Endothelial cell (in vitro differentiated cells): Measurements from ENCODE around the gene FERMT3. TPM values are rescaled to one million over a fixed set of nuclear protein-coding genes. Genes with fewer than 3 reads are reported as not detected.
A peak's percentile ranks its signal among the peaks of the same experiment; 100 is the strongest.

Experiments
- DNase-seq: peaks from one replicate; pipeline ENCODE4 v3.0.0; 2021; ENCODE audit warnings: low spot score
- H3K27ac Mint-ChIP-seq: one replicate; pipeline ENCODE4 v1.8.0; 2021; ENCODE audit warnings: mixed read lengths, inconsistent platforms; ENCODE audit not compliant: unreplicated experiment
- H3K27me3 Mint-ChIP-seq: one replicate; pipeline ENCODE4 v1.8.0; 2021; ENCODE audit warnings: mild to moderate bottlenecking, moderate library complexity, mixed read lengths, inconsistent platforms; ENCODE audit not compliant: unreplicated experiment
- H3K36me3 Mint-ChIP-seq: one replicate; pipeline ENCODE4 v1.8.0; 2021; ENCODE audit warnings: mild to moderate bottlenecking, low read depth, mixed read lengths, inconsistent platforms; ENCODE audit not compliant: unreplicated experiment
- H3K4me1 Mint-ChIP-seq: one replicate; pipeline ENCODE4 v1.8.0; 2021; ENCODE audit warnings: mild to moderate bottlenecking, mixed read lengths, inconsistent platforms; ENCODE audit not compliant: unreplicated experiment
- H3K4me3 Mint-ChIP-seq: one replicate; pipeline ENCODE4 v1.8.0; 2021; ENCODE audit warnings: mild to moderate bottlenecking, mixed read lengths, inconsistent platforms; ENCODE audit not compliant: unreplicated experiment
- H3K9me3 Mint-ChIP-seq: one replicate; pipeline ENCODE4 v1.8.0; 2021; ENCODE audit warnings: mixed read lengths, inconsistent platforms; ENCODE audit not compliant: unreplicated experiment
- total RNA-seq: library from RNA; stranded (reverse); fragmentation: NEBNext Ultra II Directional; extraction: Animal tissue kit (Norgen Biotek cat#: 25700); gene quantifications from one replicate; pipeline ENCODE4 v1.2.1, GENCODE V29; 2021; ENCODE audit not compliant: unreplicated experiment
- TF ChIP-seq, protein P1 (sequence below): fragments of 200-600 bp; sonication (generic); IDR thresholded peaks from one replicate; pipeline ENCODE4 v1.5.0; 2021; ENCODE audit warnings: antibody characterized with exemption; ENCODE audit not compliant: unreplicated experiment

The FERMT3 gene
- total RNA-seq, 1 donor from 2014 or later = 6.2 TPM

DNA sequence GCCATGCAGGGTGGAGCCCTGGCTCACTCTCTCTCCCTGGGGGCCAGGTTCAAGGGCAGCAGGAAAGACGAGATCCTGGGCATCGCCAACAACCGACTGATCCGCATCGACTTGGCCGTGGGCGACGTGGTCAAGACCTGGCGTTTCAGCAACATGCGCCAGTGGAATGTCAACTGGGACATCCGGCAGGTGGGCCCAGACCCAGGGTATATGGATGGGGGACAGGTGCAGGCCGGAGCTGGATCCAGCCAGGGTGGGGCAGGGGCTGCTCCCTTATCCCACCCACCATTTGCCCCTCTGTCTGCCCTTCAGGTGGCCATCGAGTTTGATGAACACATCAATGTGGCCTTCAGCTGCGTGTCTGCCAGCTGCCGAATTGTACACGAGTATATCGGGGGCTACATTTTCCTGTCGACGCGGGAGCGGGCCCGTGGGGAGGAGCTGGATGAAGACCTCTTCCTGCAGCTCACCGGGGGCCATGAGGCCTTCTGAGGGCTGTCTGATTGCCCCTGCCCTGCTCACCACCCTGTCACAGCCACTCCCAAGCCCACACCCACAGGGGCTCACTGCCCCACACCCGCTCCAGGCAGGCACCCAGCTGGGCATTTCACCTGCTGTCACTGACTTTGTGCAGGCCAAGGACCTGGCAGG is 16.6 kb downstream of the FERMT3 start:
- H3K27me3 Mint-ChIP-seq = peaks cover 5% of the 10 kb centered on the region

DNA sequence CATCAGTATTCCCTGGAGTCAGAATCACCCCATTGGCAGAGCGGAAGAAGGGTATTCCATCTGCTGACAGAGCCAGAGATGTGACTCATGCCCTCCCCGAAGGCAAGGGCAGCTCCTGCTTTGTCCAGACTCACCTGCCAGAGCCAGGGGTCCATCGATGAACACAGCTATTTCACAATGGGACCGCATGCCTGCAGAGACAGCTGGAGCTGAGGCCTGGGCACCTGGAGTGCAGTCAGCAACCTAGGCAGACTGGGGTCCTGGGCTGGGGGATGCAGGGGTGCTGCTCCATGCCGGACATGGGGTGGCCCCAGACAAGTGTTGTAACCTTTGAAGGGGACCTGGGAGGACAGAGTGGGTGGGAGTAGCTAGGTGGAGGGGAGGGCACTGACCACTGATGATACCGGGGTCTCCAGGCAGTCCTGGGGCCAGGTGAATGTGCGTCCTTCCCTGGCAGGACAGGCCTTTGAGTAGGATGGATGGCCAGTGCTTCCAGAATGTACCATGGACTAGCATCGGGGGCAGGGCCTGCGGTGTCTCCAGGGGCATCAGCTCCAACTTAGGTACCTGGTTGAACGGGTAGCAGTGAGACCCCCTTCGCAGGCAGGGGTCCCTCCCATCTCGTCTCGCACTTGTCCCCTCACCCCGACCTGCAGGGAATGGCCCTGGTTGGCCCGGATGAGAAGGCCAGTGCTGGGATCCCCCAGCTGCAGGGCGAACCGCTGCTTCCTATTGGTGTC is 17.8 kb downstream of the FERMT3 start:
- Mint-ChIP-seq H3K9me3 (no peaks in the 10 kb centered on the region), H3K27ac (no peak overlapping the region), H3K4me1 (peaks cover 3% of the 10 kb centered on the region), H3K36me3 (no peaks in the 10 kb centered on the region), H3K4me3 (peak overlapping the region; percentile 88), H3K27me3 (peaks cover 5% of the 10 kb centered on the region)
- no peak for DNase-seq
- TF ChIP-seq, protein P1, sequence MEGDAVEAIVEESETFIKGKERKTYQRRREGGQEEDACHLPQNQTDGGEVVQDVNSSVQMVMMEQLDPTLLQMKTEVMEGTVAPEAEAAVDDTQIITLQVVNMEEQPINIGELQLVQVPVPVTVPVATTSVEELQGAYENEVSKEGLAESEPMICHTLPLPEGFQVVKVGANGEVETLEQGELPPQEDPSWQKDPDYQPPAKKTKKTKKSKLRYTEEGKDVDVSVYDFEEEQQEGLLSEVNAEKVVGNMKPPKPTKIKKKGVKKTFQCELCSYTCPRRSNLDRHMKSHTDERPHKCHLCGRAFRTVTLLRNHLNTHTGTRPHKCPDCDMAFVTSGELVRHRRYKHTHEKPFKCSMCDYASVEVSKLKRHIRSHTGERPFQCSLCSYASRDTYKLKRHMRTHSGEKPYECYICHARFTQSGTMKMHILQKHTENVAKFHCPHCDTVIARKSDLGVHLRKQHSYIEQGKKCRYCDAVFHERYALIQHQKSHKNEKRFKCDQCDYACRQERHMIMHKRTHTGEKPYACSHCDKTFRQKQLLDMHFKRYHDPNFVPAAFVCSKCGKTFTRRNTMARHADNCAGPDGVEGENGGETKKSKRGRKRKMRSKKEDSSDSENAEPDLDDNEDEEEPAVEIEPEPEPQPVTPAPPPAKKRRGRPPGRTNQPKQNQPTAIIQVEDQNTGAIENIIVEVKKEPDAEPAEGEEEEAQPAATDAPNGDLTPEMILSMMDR = no peak

More for the DNA sequence above, 16.6 kb downstream of the FERMT3 start:
- Mint-ChIP-seq H3K9me3 (no peaks in the 10 kb centered on the region), H3K27ac (no peak overlapping the region), H3K36me3 (peaks cover 5% of the 10 kb centered on the region), H3K4me3 (no peak overlapping the region), H3K4me1 (peaks cover 7% of the 10 kb centered on the region)
- TF ChIP-seq, protein P1 = no peak
- no peak for DNase-seq

DNA sequence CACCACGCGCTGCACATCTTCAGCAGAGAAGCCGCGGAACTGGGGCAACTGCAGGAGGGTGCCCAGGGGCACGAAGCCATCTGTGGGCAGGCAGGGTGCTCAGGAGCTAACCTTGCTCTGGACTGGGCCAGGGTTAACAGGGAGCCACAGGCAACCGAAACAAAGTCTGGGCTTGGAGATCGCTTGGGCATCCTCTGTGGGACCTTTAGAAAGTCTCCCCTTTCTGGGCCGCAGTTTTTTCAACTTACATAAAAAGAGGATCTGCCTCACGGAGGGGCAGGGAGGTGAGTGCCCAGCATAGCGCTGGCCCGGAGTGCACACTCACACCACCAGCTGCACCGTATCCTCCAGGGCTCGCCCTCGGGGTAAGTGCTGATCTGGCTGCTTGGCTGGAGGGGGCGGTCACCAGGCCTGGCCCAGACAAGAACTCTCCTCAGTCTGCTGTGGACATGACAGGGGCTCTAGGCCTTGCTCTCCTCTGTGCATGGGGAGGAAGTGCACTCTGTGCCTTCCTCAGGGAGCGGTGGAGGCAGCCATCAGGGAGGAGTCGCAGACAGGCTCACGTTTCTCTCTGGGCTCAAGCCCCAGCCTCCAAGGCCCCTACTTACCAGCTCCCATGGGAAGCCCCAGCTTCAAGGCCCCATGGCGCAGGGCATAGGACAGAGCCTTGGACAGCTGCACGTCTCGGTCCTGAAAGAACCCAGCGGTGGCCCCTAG is 18.5 kb downstream of the FERMT3 start:
- Mint-ChIP-seq H3K36me3 (no peaks in the 10 kb centered on the region), H3K4me3 (peak overlapping the region; percentile 88), H3K27me3 (peaks cover 5% of the 10 kb centered on the region), H3K9me3 (no peaks in the 10 kb centered on the region), H3K27ac (no peak overlapping the region), H3K4me1 (peaks cover 3% of the 10 kb centered on the region)
- TF ChIP-seq, protein P1 = no peak
- no peak for DNase-seq

DNA sequence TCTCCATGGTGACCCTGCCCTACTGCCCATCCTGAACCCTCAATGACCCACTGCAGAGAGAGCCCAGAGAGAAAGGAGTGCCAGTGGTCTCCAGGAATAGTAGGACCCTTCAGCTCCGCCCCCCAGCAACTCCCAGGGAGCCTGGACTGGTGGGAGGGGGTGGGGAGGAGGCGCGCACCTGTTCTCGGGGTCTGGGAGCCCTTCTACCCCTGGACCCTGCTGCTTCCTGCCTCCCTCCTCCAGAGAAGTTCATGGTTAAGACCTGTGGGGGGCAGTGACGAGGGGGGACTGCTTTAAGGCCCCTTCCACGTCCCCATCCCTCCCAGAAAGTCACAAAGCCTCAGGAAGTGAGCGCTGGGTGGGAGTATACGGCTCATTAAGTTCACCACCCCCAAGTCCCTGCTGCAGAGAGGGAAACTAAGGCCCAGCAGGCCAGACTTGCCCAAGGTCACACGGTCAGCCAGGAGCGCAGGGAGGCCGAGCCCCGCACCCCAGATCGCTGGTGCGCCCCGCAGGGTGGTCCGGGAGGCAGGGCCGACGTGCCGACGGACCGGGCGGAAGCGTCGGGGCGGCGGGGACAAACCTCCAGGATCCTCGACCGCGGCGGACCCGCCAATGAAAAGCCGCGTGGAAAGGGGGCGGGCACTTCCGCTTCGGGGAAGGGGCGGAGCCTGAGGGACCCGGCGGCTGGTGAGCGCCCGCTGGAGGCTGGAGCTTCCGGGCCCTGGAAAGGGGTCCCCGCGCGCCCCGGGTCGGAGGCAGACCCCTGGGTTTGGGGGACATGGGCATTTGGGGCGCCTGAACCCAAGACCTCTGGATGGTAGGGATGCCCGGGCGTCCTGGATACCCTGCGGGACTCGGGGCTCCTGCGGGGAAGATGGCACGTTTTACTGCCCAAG is 19.3 kb downstream of the FERMT3 start, which contains the start of the genes NUDT22 and TRPT1:
TSS of gene NUDT22 (plus strand) at position 667 of the 899 bp plus-strand sequence. CDS start 379 bp downstream, outside the sequence.
TSS of gene TRPT1 (minus strand) at position 579 of the 899 bp plus-strand sequence. CDS start at position 253, 326 bp downstream.
- Mint-ChIP-seq H3K4me3 (peak within 1 kb of the TSS; percentile 88), H3K36me3 (no peaks in the 10 kb centered on the region), H3K4me1 (peaks cover 3% of the 10 kb centered on the region), H3K9me3 (no peaks in the 10 kb centered on the region), H3K27me3 (peaks cover 5% of the 10 kb centered on the region), H3K27ac (no peak within 1 kb of the TSS)
- DNase-seq = peak; percentile 86
- TF ChIP-seq, protein P1 = peak; percentile 46
